ENCODE data around the gene PRM2.

Gene PRM2

DNA sequence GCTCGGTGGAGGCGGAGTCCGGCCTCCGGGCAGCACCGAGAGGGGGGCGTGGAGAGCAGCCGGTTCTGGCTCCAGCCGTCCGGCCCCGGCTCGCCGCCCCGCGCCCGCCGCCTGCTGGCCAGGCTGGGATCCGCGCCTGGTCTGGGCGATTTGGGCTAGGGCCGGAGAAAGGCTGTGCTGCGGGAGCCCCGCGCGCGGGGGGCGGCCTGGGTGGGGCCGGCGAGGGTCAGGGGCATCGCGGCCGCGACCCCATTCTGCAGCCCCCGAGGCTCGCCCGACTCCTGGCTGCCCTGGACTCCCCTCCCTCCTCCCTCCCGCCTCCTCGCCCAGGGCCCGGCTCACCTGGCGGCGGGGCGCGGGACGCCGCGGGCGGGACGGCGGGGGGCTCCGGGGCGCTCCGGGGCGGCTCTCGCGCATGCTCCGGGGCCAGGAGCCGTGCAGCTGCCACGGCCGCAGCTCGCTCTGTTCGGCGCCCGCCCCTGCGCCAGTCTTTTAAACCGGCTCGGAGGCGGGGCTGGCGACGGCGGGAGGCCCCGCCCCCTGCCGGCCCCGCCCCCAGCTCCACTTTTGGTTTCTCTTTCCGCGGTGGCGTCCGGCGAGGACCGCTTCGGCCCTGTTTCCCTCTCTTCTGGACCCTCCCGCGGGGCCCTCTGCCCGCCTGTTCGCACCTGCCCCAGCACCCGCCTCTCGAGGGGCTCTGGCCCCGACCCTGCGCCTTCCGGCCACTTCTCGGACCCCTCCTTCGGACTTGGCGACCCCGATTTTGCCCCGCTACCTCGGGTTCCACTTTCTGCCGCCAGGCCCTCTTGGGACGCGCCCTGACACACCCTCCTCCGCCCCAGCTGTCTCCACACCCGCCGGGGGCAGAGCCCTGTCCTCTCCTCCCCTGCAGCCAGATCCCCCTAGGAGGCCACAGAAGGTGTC is 20.3 kb downstream of the PRM2 start, which contains the start of gene SOCS1:
TSS of gene SOCS1 (minus strand) at position 468 of the 924 bp plus-strand sequence. CDS start 726 bp downstream, outside the sequence.
- TF ChIP-seq, protein P1, sequence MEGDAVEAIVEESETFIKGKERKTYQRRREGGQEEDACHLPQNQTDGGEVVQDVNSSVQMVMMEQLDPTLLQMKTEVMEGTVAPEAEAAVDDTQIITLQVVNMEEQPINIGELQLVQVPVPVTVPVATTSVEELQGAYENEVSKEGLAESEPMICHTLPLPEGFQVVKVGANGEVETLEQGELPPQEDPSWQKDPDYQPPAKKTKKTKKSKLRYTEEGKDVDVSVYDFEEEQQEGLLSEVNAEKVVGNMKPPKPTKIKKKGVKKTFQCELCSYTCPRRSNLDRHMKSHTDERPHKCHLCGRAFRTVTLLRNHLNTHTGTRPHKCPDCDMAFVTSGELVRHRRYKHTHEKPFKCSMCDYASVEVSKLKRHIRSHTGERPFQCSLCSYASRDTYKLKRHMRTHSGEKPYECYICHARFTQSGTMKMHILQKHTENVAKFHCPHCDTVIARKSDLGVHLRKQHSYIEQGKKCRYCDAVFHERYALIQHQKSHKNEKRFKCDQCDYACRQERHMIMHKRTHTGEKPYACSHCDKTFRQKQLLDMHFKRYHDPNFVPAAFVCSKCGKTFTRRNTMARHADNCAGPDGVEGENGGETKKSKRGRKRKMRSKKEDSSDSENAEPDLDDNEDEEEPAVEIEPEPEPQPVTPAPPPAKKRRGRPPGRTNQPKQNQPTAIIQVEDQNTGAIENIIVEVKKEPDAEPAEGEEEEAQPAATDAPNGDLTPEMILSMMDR (IDR thresholded peaks at IDR 0.05; ENCODE audit: insufficient read depth, low read length, missing control alignments): peak; percentile 74
- no peak for DNase-seq (ENCODE audit: low read depth, low spot score)
- peak within 1 kb of the TSS; percentile 74 for H3K4me3 ChIP-seq (ENCODE audit: low read depth, low read length)
- ChIA-PET POLR2A (interaction anchor here (0.5 to 3.0 kb wide), 54 partner anchors 8 to 542 kb away, joined by 3 to 42 read pairs (median 5); partner anchors contain the start of genes PRM2 and PRM3), CTCF (interaction anchor here (0.5 to 13.4 kb wide), 60 partner anchors 9 to 467 kb away, joined by 3 to 492 read pairs (median 4); partner anchors contain the start of genes PRM3 and TNP2)

DNA sequence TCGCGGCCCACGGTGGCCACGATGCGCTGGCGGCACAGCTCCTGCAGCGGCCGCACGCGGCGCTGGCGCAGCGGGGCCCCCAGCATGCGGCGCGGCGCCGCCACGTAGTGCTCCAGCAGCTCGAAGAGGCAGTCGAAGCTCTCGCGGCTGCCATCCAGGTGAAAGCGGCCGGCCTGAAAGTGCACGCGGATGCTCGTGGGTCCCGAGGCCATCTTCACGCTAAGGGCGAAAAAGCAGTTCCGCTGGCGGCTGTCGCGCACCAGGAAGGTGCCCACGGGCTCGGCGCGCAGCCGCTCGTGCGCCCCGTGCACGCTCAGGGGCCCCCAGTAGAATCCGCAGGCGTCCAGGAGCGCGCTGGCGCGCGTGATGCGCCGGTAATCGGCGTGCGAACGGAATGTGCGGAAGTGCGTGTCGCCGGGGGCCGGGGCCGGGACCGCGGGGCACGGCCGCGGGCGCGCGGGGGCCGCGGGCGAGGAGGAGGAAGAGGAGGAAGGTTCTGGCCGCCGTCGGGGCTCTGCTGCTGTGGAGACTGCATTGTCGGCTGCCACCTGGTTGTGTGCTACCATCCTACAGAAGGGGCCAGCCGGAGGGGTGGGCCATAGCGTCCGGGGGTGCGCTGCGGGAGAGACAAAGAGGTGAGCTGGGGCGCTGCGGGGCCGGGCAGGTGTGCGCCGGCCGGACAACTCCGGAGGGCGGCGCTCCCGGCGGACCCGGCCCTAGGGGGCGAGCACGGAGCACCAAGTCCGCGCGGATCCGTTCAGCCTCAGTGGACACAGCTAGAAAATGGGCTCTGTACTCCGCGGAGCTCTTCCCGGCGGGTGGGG is 21.2 kb downstream of the PRM2 start:
- POLR2A ChIA-PET: interaction anchor here (0.6 to 3.0 kb wide), 38 partner anchors 9 to 542 kb away, joined by 3 to 42 read pairs (median 6); partner anchors contain the start of gene PRM3
- TF ChIP-seq, protein P1 (IDR thresholded peaks at IDR 0.05; ENCODE audit: insufficient read depth, low read length, missing control alignments): no peak
- CTCF ChIA-PET: interaction anchor here (0.5 to 13.4 kb wide), 48 partner anchors 10 to 468 kb away, joined by 3 to 492 read pairs (median 4); partner anchors contain the start of genes PRM3 and TNP2
- no peak for DNase-seq (ENCODE audit: low read depth, low spot score)
- H3K4me3 ChIP-seq (ENCODE audit: low read depth, low read length): peak overlapping the region; percentile 74

- peak overlapping the region; percentile 74 for H3K4me3 ChIP-seq (ENCODE audit: low read depth, low read length)
- CTCF ChIA-PET: interaction anchor here (0.6 to 13.4 kb wide), 21 partner anchors 9 to 303 kb away, joined by 3 to 492 read pairs (median 5); partner anchors contain the start of genes PRM3 and TNP2
- POLR2A ChIA-PET: interaction anchor here (0.7 to 3.0 kb wide), 8 partner anchors 55 to 291 kb away, joined by 3 to 42 read pairs (median 8); no protein-coding TSS in a partner anchor
- TF ChIP-seq, protein P1 (IDR thresholded peaks at IDR 0.05; ENCODE audit: insufficient read depth, low read length, missing control alignments): no peak
- no peak for DNase-seq (ENCODE audit: low read depth, low spot score)
Observed at GRCh38 chr16:11253995-11254912, 22.0 kb downstream of the PRM2 start.

GRCh38 chr16:11253009-11253994 is 23.0 kb downstream of the PRM2 start:
- TF ChIP-seq, protein P1 (IDR thresholded peaks at IDR 0.05; ENCODE audit: insufficient read depth, low read length, missing control alignments): no peak
- H3K4me3 ChIP-seq (ENCODE audit: low read depth, low read length): peak overlapping the region; percentile 74
- no peak for DNase-seq (ENCODE audit: low read depth, low spot score)
- ChIA-PET CTCF (interaction anchor here (0.6 to 13.4 kb wide), 10 partner anchors 8 to 302 kb away, joined by 3 to 492 read pairs (median 6); no protein-coding TSS in a partner anchor), POLR2A (interaction anchor here (0.7 kb wide), 1 partner anchor 98 kb away, joined by 3 read pairs; no protein-coding TSS in a partner anchor)

All from AG04449 (cell line).